ENCODE measurements around the gene NOXO1.

GRCh38 chr16:2023092-2024031, 42.1 kb upstream of the NOXO1 start:
- no peak for TF ChIP-seq EZH2 (IDR thresholded peaks at IDR 0.05; ENCODE audit: low read length, unreplicated experiment)
- TF ChIP-seq CTCF (conservative IDR thresholded peaks at IDR 0.05; ENCODE audit: low read depth, low read length): peak; percentile 77

Data from PC-3 (cell line).